HepG2 (cell line): ENCODE results near the gene NFS1. TPM values are rescaled to one million over a fixed set of nuclear protein-coding genes. Genes with fewer than 3 reads are reported as not detected.

Experiments used
- NONO ChIP-seq, 2 experiments: fragments of 450-650 bp in 1 of 2; sonication (generic) in 1 of 2; formaldehyde crosslinking in 1 of 2; IDR thresholded peaks in 1 of 2; conservative IDR thresholded peaks in 1 of 2; 2 replicates each; pipeline versions ENCODE4 v1.6.1 to v1.8.0; 2017 to 2022; ENCODE audit warnings: mild to moderate bottlenecking in 1 of 2, missing genetic modification reagents in 1 of 2, moderate library complexity in 1 of 2
- POLR2A ChIP-seq, 2 experiments: IDR thresholded peaks; 2 replicates each; pipeline ENCODE4 v1.6.1; 2011; ENCODE audit warnings: low read depth in 2 of 2, low read length in 2 of 2, mild to moderate bottlenecking in 1 of 2, moderate library complexity in 1 of 2; ENCODE audit not compliant: insufficient read depth in 1 of 2
- STAG1 ChIP-seq: sonication (generic); formaldehyde crosslinking; IDR thresholded peaks from 2 replicates; pipeline ENCODE4 v1.4.0; 2020; ENCODE audit warnings: missing genetic modification reagents
- polyA plus RNA-seq, 8 experiments: library from polyadenylated mRNA; depleted of rRNA in 3 of 8; stranded (reverse) in 7 of 8; unstranded in 1 of 8; fragments of >200 nt; fragmentation: Illumina TruSeq in 4 of 8; extraction: Trizol in 4 of 8; gene quantifications; 2 replicates each; pipeline versions ENCODE4 v1.2.1 to v1.2.3, GENCODE V29; 2011 to 2016; ENCODE audit warnings: low read depth in 4 of 8, missing spikeins in 1 of 8, mixed read lengths in 1 of 8; ENCODE audit not compliant: insufficient read depth in 1 of 8
- total RNA-seq, 5 experiments: library from RNA; depleted of rRNA; stranded (reverse); fragments of >200 nt; fragmentation: Illumina TruSeq; extraction: Trizol; gene quantifications; 2 replicates each; pipeline ENCODE4 v1.2.3, GENCODE V29; 2016; ENCODE audit warnings: low read depth in 1 of 5
- TF ChIP-seq, protein P1 (sequence below): sonication (generic); formaldehyde crosslinking; IDR thresholded peaks from 2 replicates; pipeline ENCODE4 v1.5.1; 2020; ENCODE audit warnings: mild to moderate bottlenecking, missing genetic modification reagents, moderate library complexity

Gene NFS1
- total and polyA plus RNA-seq, 2 of the 13 experiments (the other 11 are each of a cell fraction or from before 2014, with no cell fraction given): 65.9 to 88.1 TPM

- TF ChIP-seq, protein P1, sequence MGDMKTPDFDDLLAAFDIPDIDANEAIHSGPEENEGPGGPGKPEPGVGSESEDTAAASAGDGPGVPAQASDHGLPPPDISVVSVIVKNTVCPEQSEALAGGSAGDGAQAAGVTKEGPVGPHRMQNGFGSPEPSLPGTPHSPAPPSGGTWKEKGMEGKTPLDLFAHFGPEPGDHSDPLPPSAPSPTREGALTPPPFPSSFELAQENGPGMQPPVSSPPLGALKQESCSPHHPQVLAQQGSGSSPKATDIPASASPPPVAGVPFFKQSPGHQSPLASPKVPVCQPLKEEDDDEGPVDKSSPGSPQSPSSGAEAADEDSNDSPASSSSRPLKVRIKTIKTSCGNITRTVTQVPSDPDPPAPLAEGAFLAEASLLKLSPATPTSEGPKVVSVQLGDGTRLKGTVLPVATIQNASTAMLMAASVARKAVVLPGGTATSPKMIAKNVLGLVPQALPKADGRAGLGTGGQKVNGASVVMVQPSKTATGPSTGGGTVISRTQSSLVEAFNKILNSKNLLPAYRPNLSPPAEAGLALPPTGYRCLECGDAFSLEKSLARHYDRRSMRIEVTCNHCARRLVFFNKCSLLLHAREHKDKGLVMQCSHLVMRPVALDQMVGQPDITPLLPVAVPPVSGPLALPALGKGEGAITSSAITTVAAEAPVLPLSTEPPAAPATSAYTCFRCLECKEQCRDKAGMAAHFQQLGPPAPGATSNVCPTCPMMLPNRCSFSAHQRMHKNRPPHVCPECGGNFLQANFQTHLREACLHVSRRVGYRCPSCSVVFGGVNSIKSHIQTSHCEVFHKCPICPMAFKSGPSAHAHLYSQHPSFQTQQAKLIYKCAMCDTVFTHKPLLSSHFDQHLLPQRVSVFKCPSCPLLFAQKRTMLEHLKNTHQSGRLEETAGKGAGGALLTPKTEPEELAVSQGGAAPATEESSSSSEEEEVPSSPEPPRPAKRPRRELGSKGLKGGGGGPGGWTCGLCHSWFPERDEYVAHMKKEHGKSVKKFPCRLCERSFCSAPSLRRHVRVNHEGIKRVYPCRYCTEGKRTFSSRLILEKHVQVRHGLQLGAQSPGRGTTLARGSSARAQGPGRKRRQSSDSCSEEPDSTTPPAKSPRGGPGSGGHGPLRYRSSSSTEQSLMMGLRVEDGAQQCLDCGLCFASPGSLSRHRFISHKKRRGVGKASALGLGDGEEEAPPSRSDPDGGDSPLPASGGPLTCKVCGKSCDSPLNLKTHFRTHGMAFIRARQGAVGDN (CRISPR knock-in tag): peak; percentile 97
- TF ChIP-seq POLR2A (IDR thresholded peaks at IDR 0.05; ENCODE audit: insufficient read depth in 1 of 2, low read depth in 2 of 2, low read length in 2 of 2): peak in 1 of 2 experiments; percentile 74; a peak in 2 of 4 replicates
- TF ChIP-seq STAG1 (CRISPR knock-in tag): peak; percentile 60
- TF ChIP-seq NONO (IDR thresholded peaks at IDR 0.05): no peak
- peak; percentile 93 for TF ChIP-seq NONO (CRISPR knock-in tag; conservative IDR thresholded peaks at IDR 0.05)
Measured at GRCh38 chr20:35619196-35620095, 79.7 kb downstream of the NFS1 start (continued).
